ENCODE results near the gene TSHZ1.

TSHZ1 gene

GRCh38 chr18:75210274-75211001 is at the start of gene TSHZ1:
Gene TSHZ1, plus strand, starts transcription at chr18:75210797. Its CDS starts 1,080 bp downstream, at chr18:75211877.
- DNase-seq, result peak; percentile 89

GRCh38 chr18:75161256-75162028 is 49.2 kb upstream of the TSHZ1 start:
- DNase-seq, result peak; percentile 23

GRCh38 chr18:75162467-75162866 is 48.1 kb upstream of the TSHZ1 start:
- peak; percentile 36 for DNase-seq

- DNase-seq, result no peak
These were observed 47.6 kb upstream of the TSHZ1 start for GRCh38 chr18:75162978-75163377.

- no peak for DNase-seq
These were observed 46.9 kb upstream of the TSHZ1 start for GRCh38 chr18:75163736-75164135.

- no peak for DNase-seq
These were observed 46.1 kb upstream of the TSHZ1 start for GRCh38 chr18:75164479-75164878.

GRCh38 chr18:75165926-75166325 is 44.7 kb upstream of the TSHZ1 start:
- no peak for DNase-seq

- DNase-seq, result no peak
These were observed 43.5 kb upstream of the TSHZ1 start for GRCh38 chr18:75167137-75167536.

GRCh38 chr18:75167759-75168618 is 42.6 kb upstream of the TSHZ1 start:
- DNase-seq, result no peak

- DNase-seq, result no peak
These were observed 42.0 kb upstream of the TSHZ1 start for GRCh38 chr18:75168619-75169018.

GRCh38 chr18:75169411-75169810 is 41.2 kb upstream of the TSHZ1 start:
- DNase-seq, result no peak

GRCh38 chr18:75170022-75170789 is 40.4 kb upstream of the TSHZ1 start:
- DNase-seq, result no peak

- no peak for DNase-seq
These were observed 39.7 kb upstream of the TSHZ1 start for GRCh38 chr18:75170916-75171315.

GRCh38 chr18:75172299-75173124 is 38.1 kb upstream of the TSHZ1 start:
- no peak for DNase-seq

- DNase-seq, result peak; percentile 14
These were observed 37.5 kb upstream of the TSHZ1 start for GRCh38 chr18:75173125-75173432.

- DNase-seq, result no peak
These were observed 36.9 kb upstream of the TSHZ1 start for GRCh38 chr18:75173738-75174137.

GRCh38 chr18:75176849-75177248 is 33.7 kb upstream of the TSHZ1 start:
- no peak for DNase-seq

GRCh38 chr18:75178376-75178775 is 32.2 kb upstream of the TSHZ1 start:
- DNase-seq, result no peak

GRCh38 chr18:75179819-75180600 is 30.6 kb upstream of the TSHZ1 start:
- DNase-seq, result no peak

GRCh38 chr18:75183524-75183923 is 27.1 kb upstream of the TSHZ1 start:
- DNase-seq, result peak; percentile 23

GRCh38 chr18:75183973-75184493 is 26.6 kb upstream of the TSHZ1 start:
- no peak for DNase-seq

Measured in EL (cell line).